ENCODE results near the gene DHRS4L2.
"Not testable (repeated sequence)": the region's sequence is repeated elsewhere in the genome, so short reads cannot be mapped to it uniquely, and the experiment has no call there.

Gene DHRS4L2

GRCh38 chr14:23973178-23973577, 15.6 kb upstream of the DHRS4L2 start:
- DNase-seq (ENCODE audit: low read depth in 3 of 3): not testable (repeated sequence)

GRCh38 chr14:23974041-23974440, 14.7 kb upstream of the DHRS4L2 start:
- DNase-seq (ENCODE audit: low read depth in 3 of 3): not testable (repeated sequence)

- DNase-seq (ENCODE audit: low read depth in 3 of 3): not testable (repeated sequence)
Observed at GRCh38 chr14:23977208-23977607, 11.5 kb upstream of the DHRS4L2 start.

- not testable (repeated sequence) for DNase-seq (ENCODE audit: low read depth in 3 of 3)
Observed at GRCh38 chr14:23981951-23982813, 6.5 kb upstream of the DHRS4L2 start.

GRCh38 chr14:23984891-23985602, 3.7 kb upstream of the DHRS4L2 start:
- no peak for DNase-seq (ENCODE audit: low read depth in 3 of 3)

- not testable (repeated sequence) for DNase-seq (ENCODE audit: low read depth in 3 of 3)
Observed at GRCh38 chr14:23988223-23988606, 514 bp upstream of the DHRS4L2 start.

- DNase-seq (ENCODE audit: low read depth in 3 of 3): not testable (repeated sequence)
Observed at GRCh38 chr14:23989734-23990445, 1.2 kb downstream of the DHRS4L2 start.

- not testable (repeated sequence) for DNase-seq (ENCODE audit: low read depth in 3 of 3)
Observed at GRCh38 chr14:23990961-23991360, 2.2 kb downstream of the DHRS4L2 start.

GRCh38 chr14:23993042-23993441, 4.3 kb downstream of the DHRS4L2 start:
- not testable (repeated sequence) for DNase-seq (ENCODE audit: low read depth in 3 of 3)

- not testable (repeated sequence) for DNase-seq (ENCODE audit: low read depth in 3 of 3)
Observed at GRCh38 chr14:23996009-23996408, 7.3 kb downstream of the DHRS4L2 start.

- DNase-seq (ENCODE audit: low read depth in 3 of 3): not testable (repeated sequence)
Observed at GRCh38 chr14:23996825-23997224, 8.1 kb downstream of the DHRS4L2 start.

- not testable (repeated sequence) for DNase-seq (ENCODE audit: low read depth in 3 of 3)
Observed at GRCh38 chr14:23999640-24000039, 10.9 kb downstream of the DHRS4L2 start.

GRCh38 chr14:24001078-24001477, 12.3 kb downstream of the DHRS4L2 start:
- not testable (repeated sequence) for DNase-seq (ENCODE audit: low read depth in 3 of 3)

GRCh38 chr14:24001679-24002078, 12.9 kb downstream of the DHRS4L2 start:
- not testable (repeated sequence) for DNase-seq (ENCODE audit: low read depth in 3 of 3)

GRCh38 chr14:24006471-24006816, 17.7 kb downstream of the DHRS4L2 start:
- DNase-seq (ENCODE audit: low read depth in 3 of 3): not testable (repeated sequence)

- DNase-seq (ENCODE audit: low read depth in 3 of 3): peak in 2 of 3 donors; percentile 40 to 68
Observed at GRCh38 chr14:24006817-24007652, 18.3 kb downstream of the DHRS4L2 start.

GRCh38 chr14:24011051-24011450, 22.3 kb downstream of the DHRS4L2 start:
- DNase-seq (ENCODE audit: low read depth in 3 of 3): no peak

GRCh38 chr14:24012726-24013273, 24.1 kb downstream of the DHRS4L2 start:
- not testable (repeated sequence) for DNase-seq (ENCODE audit: low read depth in 3 of 3)

- no peak for DNase-seq (ENCODE audit: low read depth in 3 of 3)
Observed at GRCh38 chr14:24013654-24014514, 25.2 kb downstream of the DHRS4L2 start.

- DNase-seq (ENCODE audit: low read depth in 3 of 3): not testable (repeated sequence)
Observed at GRCh38 chr14:24015745-24016144, 27.0 kb downstream of the DHRS4L2 start.
